ENCODE measurements around the gene SGCE. TPM values are rescaled to one million over a fixed set of nuclear protein-coding genes. Genes with fewer than 3 reads are reported as not detected.
A peak's percentile ranks its signal among the peaks of the same experiment; 100 is the strongest.

Gene SGCE
- total and polyA plus RNA-seq, 10 of the 15 experiments (the other 5 are each of a cell fraction or from before 2014, with no cell fraction given): 30.5 to 80.1 (median 49.2) TPM

DNA sequence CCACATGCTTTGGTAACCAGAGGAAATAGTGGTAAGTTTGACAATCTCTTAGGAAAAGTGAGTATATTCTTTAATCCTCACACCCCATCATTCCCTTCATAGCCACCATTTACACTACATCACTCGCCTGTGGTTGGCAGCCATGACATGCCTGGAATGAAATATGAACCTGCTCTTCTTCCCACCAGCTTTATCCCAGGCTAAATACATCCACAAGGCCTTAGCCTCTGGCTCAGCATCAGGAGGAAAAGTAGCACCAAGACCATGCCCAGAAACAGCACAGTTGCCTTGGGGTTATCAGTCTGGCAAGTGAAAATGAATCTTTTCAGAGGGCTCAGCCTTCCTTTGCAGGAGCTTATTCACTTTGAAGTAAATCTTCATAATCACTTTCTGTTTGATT lies 40.3 kb downstream of the SGCE start:
- no peaks in the 10 kb centered on the region for H3K79me2 ChIP-seq (ENCODE audit: control insufficient read depth, insufficient read depth, low read length)
- ChIA-PET CTCF (no interaction called here), RAD21 (ENCODE audit: unreplicated experiment) (interaction anchor here (0.6 kb wide), 1 partner anchor 41 kb away, joined by 3 read pairs; no protein-coding TSS in a partner anchor), SMC1A (ENCODE audit: uncharacterized antibody, unreplicated experiment) (interaction anchor here (1.1 kb wide), 1 partner anchor 32 kb away, joined by 3 read pairs; no protein-coding TSS in a partner anchor), POLR2A (no interaction called here)
- intact Hi-C loops (cut with micrococcal nuclease; ENCODE audit: unreplicated experiment) (no loop called here), in situ Hi-C loops (cut with MboI) (no loop called here)
- no peaks in the 10 kb centered on the region for H3K36me3 ChIP-seq (ENCODE audit: control insufficient read depth in 2 of 2, insufficient read depth in 2 of 2, low read length in 1 of 2)
- no peaks in the 10 kb centered on the region for H4K20me1 ChIP-seq (ENCODE audit: control insufficient read depth, insufficient read depth)
- TF ChIP-seq STAT3 (IDR thresholded peaks at IDR 0.05; ENCODE audit: low read depth, low read length) (no peak), SMC3 (IDR thresholded peaks at IDR 0.05; ENCODE audit: borderline replicate concordance, low read length) (no peak), LARP7 (IDR thresholded peaks at IDR 0.05) (no peak), HDGF (IDR thresholded peaks at IDR 0.05) (no peak), MYC (IDR thresholded peaks at IDR 0.05; ENCODE audit: insufficient read depth, insufficient read length, insufficient replicate concordance, low read length, severe bottlenecking) (no peak), ESRRA (IDR thresholded peaks at IDR 0.05; ENCODE audit: low read length) (no peak), FOXM1 (IDR thresholded peaks at IDR 0.05; ENCODE audit: low read depth, low read length) (no peak), CBX5 (IDR thresholded peaks at IDR 0.05; ENCODE audit: low read depth) (no peak), KAT2A (conservative IDR thresholded peaks at IDR 0.05; ENCODE audit: control insufficient read depth, low read depth, low read length) (no peak), BCL11A (IDR thresholded peaks at IDR 0.05; ENCODE audit: low read depth, low read length) (no peak), SRF (IDR thresholded peaks at IDR 0.05; ENCODE audit: low read depth in 2 of 2, low read length in 2 of 2) (no peak), JUNB (IDR thresholded peaks at IDR 0.05) (no peak)
- TF ChIP-seq, protein P1, sequence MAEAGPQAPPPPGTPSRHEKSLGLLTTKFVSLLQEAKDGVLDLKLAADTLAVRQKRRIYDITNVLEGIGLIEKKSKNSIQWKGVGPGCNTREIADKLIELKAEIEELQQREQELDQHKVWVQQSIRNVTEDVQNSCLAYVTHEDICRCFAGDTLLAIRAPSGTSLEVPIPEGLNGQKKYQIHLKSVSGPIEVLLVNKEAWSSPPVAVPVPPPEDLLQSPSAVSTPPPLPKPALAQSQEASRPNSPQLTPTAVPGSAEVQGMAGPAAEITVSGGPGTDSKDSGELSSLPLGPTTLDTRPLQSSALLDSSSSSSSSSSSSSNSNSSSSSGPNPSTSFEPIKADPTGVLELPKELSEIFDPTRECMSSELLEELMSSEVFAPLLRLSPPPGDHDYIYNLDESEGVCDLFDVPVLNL (IDR thresholded peaks at IDR 0.05; ENCODE audit: low read depth, low read length): no peak
- no peaks in the 10 kb centered on the region; the same call in 1 of the 2 replicates for H3K4me1 ChIP-seq (ENCODE audit: control insufficient read depth, insufficient read depth, low read length)
- H2AFZ ChIP-seq (ENCODE audit: control insufficient read depth, low read depth, low read length): no peak overlapping the region
- no peaks in the 10 kb centered on the region for H3K27me3 ChIP-seq (replicated peaks in 1 of 2; ENCODE audit: control insufficient read depth in 2 of 2, insufficient read depth in 2 of 2, low read length in 1 of 2)
- no peak overlapping the region for H3K9ac ChIP-seq (ENCODE audit: control insufficient read depth, insufficient read depth, low read length)
- ATAC-seq (no peak), DNase-seq (ENCODE audit: low read depth, low spot score) (no peak), FAIRE-seq (peak; percentile 59)
- no peak overlapping the region for H3K4me2 ChIP-seq (ENCODE audit: control insufficient read depth, insufficient read depth)
- no peaks in the 10 kb centered on the region for H3K9me3 ChIP-seq (replicated peaks; ENCODE audit: control insufficient read depth, insufficient read depth, low read length)
- BruUV-seq (replicated peaks): no TSS peak
- no peak overlapping the region for H3K27ac ChIP-seq (ENCODE audit: control insufficient read depth, insufficient read depth)
- H3K4me3 ChIP-seq: no peak overlapping the region
- 100% methylated on average over 1 of the region's 1 CpG for WGBS (ENCODE audit: insufficient coverage, insufficient replicate concordance, low lambda C conversion rate, missing lambda C conversion rate)

Measured in GM12878 (cell line).